ENCODE results near the gene NRXN3.

Gene NRXN3

DNA sequence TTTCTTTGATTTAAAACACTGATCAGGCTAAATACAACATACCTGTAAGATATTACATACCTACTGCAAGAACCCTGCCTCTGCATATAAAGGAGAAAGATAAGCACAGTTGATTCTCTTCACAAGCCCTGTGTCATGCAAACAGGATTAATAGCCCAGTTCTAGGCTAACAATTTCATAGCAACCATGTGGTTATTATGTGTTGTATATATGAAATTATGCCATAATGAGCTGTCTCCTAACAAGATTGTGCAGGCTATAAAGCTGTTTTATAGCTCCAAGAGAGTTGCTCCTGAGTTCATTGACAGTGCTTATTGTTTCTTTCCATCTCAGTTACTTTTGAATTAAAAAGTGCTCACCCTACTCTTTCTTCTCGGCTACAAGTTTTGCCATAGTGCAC lies 1431.9 kb downstream of the NRXN3 start:
- H4K20me1 ChIP-seq (ENCODE audit: low read depth, low read length), result no peaks in the 10 kb centered on the region

DNA sequence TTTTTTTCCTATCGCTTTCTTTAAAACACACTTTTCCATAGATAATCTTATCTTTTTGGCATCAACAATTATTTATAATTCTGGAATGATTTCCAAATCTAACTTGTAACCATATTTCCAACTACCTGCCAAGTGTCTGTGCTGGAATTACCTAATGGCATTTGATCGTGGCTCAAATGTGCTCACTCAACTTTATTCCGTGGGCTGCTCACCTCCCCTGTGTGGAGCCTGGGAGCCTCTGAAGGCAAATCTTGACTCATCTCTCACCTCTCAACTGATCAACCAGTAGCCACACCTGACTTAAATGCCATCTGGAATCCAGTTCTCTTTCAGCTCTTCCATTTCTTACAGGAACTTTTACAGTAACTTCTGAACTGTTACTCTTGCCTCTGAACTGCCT lies 1432.6 kb downstream of the NRXN3 start:
- Histone ChIP-seq H3K36me3 (ENCODE audit: low read length) (no peaks in the 10 kb centered on the region), H3K9me3 (ENCODE audit: insufficient read depth, low read length) (no peaks in the 10 kb centered on the region), H3K9ac (ENCODE audit: low read length) (no peak overlapping the region), H3K4me2 (ENCODE audit: low read depth, low read length, poor library complexity, severe bottlenecking) (no peak overlapping the region), H4K20me1 (ENCODE audit: low read depth, low read length) (no peaks in the 10 kb centered on the region), H3K27me3 (ENCODE audit: low read length) (no peaks in the 10 kb centered on the region), H2AFZ (ENCODE audit: low read depth, low read length, severe bottlenecking) (no peak overlapping the region), H3F3A (ENCODE audit: insufficient read depth) (no peaks in the 10 kb centered on the region), H3K27ac (ENCODE audit: low read depth, low read length) (no peak overlapping the region), H3K9me2 (replicated peaks; ENCODE audit: insufficient read depth, low read length) (no peaks in the 10 kb centered on the region), H3K79me2 (ENCODE audit: insufficient read depth, low read length) (no peaks in the 10 kb centered on the region), H3K4me3 (ENCODE audit: insufficient read depth, low read length, poor library complexity, severe bottlenecking) (no peak overlapping the region)
- TF ChIP-seq, protein P1, sequence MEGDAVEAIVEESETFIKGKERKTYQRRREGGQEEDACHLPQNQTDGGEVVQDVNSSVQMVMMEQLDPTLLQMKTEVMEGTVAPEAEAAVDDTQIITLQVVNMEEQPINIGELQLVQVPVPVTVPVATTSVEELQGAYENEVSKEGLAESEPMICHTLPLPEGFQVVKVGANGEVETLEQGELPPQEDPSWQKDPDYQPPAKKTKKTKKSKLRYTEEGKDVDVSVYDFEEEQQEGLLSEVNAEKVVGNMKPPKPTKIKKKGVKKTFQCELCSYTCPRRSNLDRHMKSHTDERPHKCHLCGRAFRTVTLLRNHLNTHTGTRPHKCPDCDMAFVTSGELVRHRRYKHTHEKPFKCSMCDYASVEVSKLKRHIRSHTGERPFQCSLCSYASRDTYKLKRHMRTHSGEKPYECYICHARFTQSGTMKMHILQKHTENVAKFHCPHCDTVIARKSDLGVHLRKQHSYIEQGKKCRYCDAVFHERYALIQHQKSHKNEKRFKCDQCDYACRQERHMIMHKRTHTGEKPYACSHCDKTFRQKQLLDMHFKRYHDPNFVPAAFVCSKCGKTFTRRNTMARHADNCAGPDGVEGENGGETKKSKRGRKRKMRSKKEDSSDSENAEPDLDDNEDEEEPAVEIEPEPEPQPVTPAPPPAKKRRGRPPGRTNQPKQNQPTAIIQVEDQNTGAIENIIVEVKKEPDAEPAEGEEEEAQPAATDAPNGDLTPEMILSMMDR (IDR thresholded peaks at IDR 0.05; ENCODE audit: insufficient read depth, low read length, poor library complexity, severe bottlenecking), result no peak
- TF ChIP-seq EZH2phosphoT487 (conservative IDR thresholded peaks at IDR 0.05; ENCODE audit: low read length), result no peak

More for the DNA sequence above, 1431.9 kb downstream of the NRXN3 start:
- Histone ChIP-seq H3K4me2 (ENCODE audit: low read depth, low read length, poor library complexity, severe bottlenecking) (no peak overlapping the region), H3K9ac (ENCODE audit: low read length) (no peak overlapping the region), H3K36me3 (ENCODE audit: low read length) (no peaks in the 10 kb centered on the region), H3K9me2 (replicated peaks; ENCODE audit: insufficient read depth, low read length) (no peaks in the 10 kb centered on the region), H3K4me3 (ENCODE audit: insufficient read depth, low read length, poor library complexity, severe bottlenecking) (no peak overlapping the region), H3F3A (ENCODE audit: insufficient read depth) (no peaks in the 10 kb centered on the region), H3K27me3 (ENCODE audit: low read length) (no peaks in the 10 kb centered on the region), H2AFZ (ENCODE audit: low read depth, low read length, severe bottlenecking) (no peak overlapping the region), H3K27ac (ENCODE audit: low read depth, low read length) (no peak overlapping the region), H3K79me2 (ENCODE audit: insufficient read depth, low read length) (no peaks in the 10 kb centered on the region), H3K9me3 (ENCODE audit: insufficient read depth, low read length) (no peaks in the 10 kb centered on the region)
- TF ChIP-seq, protein P1 (IDR thresholded peaks at IDR 0.05; ENCODE audit: insufficient read depth, low read length, poor library complexity, severe bottlenecking), result no peak
- no peak for TF ChIP-seq EZH2phosphoT487 (conservative IDR thresholded peaks at IDR 0.05; ENCODE audit: low read length)

DNA sequence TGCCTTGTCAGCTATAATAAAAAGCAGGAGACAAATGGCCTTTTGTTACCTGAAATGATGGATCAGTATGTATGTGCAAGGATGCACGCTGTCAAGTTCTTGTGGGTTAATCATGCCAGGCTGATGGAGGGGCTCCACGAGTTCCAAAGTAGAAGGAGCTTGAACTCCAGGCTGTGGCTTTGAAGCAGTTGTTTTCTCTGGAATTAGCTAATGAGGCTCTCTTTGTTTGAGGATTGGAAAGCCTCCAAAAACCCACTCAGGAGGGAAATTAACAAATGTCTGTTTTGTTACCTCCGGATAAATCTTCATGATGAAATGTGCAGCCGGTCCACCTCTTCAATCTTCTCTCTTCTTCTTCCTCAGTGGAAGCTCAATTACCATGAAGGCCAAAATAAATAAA lies 1435.7 kb downstream of the NRXN3 start:
- H3K9ac ChIP-seq (ENCODE audit: low read length), result no peak overlapping the region
- H3K4me3 ChIP-seq (ENCODE audit: insufficient read depth, low read length, poor library complexity, severe bottlenecking), result no peak overlapping the region
- H3K9me2 ChIP-seq (replicated peaks; ENCODE audit: insufficient read depth, low read length), result no peaks in the 10 kb centered on the region
- no peaks in the 10 kb centered on the region for H3K9me3 ChIP-seq (ENCODE audit: insufficient read depth, low read length)
- no peaks in the 10 kb centered on the region for H3K36me3 ChIP-seq (ENCODE audit: low read length)
- no peak overlapping the region for H3K27ac ChIP-seq (ENCODE audit: low read depth, low read length)
- no peaks in the 10 kb centered on the region for H3K79me2 ChIP-seq (ENCODE audit: insufficient read depth, low read length)
- H3F3A ChIP-seq (ENCODE audit: insufficient read depth), result no peaks in the 10 kb centered on the region
- no peak overlapping the region for H3K4me2 ChIP-seq (ENCODE audit: low read depth, low read length, poor library complexity, severe bottlenecking)
- H2AFZ ChIP-seq (ENCODE audit: low read depth, low read length, severe bottlenecking), result no peak overlapping the region
- no peak for TF ChIP-seq EZH2phosphoT487 (conservative IDR thresholded peaks at IDR 0.05; ENCODE audit: low read length)
- TF ChIP-seq, protein P1 (IDR thresholded peaks at IDR 0.05; ENCODE audit: insufficient read depth, low read length, poor library complexity, severe bottlenecking), result no peak
- no peaks in the 10 kb centered on the region for H4K20me1 ChIP-seq (ENCODE audit: low read depth, low read length)
- H3K27me3 ChIP-seq (ENCODE audit: low read length), result no peaks in the 10 kb centered on the region
